ENCODE results near the gene TDO2.
"Not testable (repeated sequence)": the region's sequence is repeated elsewhere in the genome, so short reads cannot be mapped to it uniquely, and the experiment has no call there.

Gene TDO2

DNA sequence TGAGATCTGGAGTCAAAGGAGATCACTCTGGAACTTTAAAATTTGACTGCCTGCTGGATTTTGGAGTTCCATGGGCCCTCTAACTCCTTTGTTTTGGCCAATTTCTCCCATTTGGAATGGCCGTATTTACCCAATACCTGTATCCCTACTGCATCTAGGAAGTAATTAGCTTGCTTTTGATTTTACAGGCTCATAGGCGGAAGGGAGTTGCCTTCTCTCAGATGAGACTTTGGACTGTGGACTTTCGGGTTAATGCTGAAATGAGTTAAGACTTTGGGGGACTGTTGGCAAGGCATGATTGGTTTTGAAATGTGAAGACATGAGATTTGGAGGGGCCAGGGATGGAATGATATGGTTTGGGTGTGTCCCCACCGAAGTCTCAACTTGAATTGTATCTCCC, 31.1 kb downstream of the TDO2 start:
- H3K9me3 Mint-ChIP-seq, H3K4me3 Mint-ChIP-seq, H3K4me1 Mint-ChIP-seq, H3K27me3 Mint-ChIP-seq, H3K27ac Mint-ChIP-seq: not testable (repeated sequence)
- H3K36me3 Mint-ChIP-seq: peaks cover 38% of the 10 kb centered on the region

DNA sequence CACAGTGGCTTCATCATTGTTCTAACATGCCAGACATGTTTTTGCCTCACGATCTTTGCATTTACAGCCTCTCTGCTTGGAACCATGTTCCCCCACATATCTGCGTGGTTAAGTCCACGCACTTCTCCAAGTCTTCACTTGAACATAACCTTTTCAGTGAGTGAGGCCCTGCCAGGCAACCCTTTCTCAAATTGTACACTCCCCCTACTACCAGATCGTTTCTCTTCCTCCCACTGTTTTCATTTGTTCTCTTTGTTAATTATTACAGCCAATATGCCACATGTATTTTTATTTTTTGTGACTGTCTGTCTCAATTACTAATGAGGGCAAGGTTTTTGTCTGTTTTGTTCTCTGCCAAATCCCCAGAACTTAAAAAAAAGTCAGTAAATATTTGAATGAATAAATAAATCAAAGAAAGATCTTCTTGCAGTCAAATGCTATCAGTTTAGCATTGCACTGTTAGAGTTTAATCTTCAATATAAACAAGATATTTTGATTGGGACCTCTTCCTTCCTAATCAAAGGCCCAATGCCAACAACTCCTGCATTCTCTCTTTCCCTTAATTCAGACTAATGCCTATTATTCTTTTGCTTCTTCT, 32.0 kb downstream of the TDO2 start:
- no peaks in the 10 kb centered on the region for H3K4me1 Mint-ChIP-seq
- H3K9me3 Mint-ChIP-seq: no peaks in the 10 kb centered on the region
- no peaks in the 10 kb centered on the region for H3K27me3 Mint-ChIP-seq
- H3K4me3 Mint-ChIP-seq: no peak overlapping the region
- no peak overlapping the region for H3K27ac Mint-ChIP-seq
- peaks cover 32% of the 10 kb centered on the region for H3K36me3 Mint-ChIP-seq

DNA sequence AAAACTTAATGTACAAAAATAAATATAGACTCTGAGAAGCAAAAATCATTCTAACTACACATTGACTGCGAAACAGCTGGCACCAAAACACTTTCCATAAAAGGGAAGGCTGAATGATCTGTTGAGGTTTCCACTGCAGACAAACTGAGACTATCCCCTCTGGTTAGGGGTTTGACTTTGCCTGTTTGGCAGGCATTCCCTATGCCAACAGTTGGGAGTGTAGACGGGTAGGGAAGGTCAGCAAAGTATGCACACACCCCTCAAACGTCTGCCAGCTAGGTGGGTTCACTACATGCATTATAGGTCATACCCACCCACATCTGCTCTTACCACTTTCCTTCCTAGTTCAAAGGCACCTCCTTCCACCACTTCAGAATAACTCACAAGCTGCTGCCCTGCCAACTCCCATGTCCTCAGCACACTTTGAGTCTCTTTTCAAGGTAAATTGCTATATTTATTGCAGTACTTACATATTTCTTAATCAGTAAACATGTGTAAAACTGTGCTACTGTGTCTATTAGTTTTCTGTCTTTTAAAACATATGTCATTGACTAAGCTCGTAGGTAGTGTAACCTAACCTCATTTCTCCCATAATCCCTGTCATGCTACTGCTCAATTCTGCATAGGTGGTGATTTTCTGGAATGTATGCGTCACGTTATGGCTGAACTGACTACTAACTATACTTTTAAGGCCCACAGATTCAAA, 37.7 kb downstream of the TDO2 start:
- Mint-ChIP-seq H3K9me3 (no peaks in the 10 kb centered on the region), H3K4me1 (no peaks in the 10 kb centered on the region), H3K4me3 (no peak overlapping the region), H3K27ac (no peak overlapping the region), H3K27me3 (no peaks in the 10 kb centered on the region), H3K36me3 (peaks cover 13% of the 10 kb centered on the region)

DNA sequence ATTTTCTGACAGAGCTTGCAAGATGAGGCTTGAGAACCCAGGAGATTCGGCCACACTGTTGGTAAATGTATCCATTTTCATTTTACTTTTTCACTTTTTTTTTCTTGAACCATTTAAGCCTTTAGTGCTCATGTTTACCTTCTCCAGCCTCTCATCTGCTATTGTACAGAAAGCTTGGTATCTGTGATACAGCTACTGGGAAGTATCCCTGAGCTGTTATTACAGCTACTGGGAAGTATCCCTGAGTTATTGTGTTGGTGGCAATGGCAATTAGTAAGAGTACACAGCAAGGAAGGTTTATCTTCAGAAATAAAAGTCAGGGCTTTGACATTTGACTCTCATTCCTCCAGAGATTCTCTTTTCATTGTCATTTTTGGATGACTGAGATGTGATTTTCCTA, 38.3 kb downstream of the TDO2 start:
- Mint-ChIP-seq H3K27ac (no peak overlapping the region), H3K36me3 (peaks cover 9% of the 10 kb centered on the region), H3K4me1 (no peaks in the 10 kb centered on the region), H3K4me3 (no peak overlapping the region), H3K9me3 (no peaks in the 10 kb centered on the region), H3K27me3 (no peaks in the 10 kb centered on the region)

DNA sequence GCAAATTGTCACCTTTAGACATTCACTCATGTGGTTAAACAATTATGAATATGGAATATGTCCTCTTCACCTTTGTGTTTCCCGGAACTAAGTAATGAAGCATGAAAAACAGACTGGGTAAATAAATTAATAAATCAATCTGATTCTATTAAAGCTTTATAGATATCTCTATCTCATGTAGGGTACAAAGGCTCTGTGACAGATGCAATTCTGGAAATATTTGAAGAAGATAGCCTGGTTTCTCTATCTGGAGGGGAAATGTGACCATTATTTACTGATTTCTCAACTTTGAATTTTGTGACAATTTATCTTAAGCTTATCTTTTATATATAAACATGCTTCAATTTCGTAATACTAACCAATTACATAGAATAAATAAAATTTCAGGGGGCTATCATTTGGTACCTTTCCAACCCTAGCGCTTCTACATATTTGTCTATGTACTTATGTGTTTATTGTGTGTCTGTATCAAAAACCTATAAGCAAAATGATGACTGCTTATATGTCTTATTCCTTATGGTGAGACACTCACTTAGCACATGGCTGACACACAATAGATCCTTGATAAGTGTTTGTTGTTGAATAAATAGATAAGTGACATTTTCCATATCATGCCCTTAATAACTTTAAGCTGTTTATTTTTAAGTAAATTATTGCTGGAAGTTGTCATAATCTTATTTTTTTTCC, 40.3 kb downstream of the TDO2 start:
- peaks cover 5% of the 10 kb centered on the region for H3K4me1 Mint-ChIP-seq
- no peak overlapping the region for H3K27ac Mint-ChIP-seq
- peaks cover 6% of the 10 kb centered on the region for H3K36me3 Mint-ChIP-seq
- no peaks in the 10 kb centered on the region for H3K9me3 Mint-ChIP-seq
- H3K27me3 Mint-ChIP-seq: no peaks in the 10 kb centered on the region
- H3K4me3 Mint-ChIP-seq: no peak overlapping the region

DNA sequence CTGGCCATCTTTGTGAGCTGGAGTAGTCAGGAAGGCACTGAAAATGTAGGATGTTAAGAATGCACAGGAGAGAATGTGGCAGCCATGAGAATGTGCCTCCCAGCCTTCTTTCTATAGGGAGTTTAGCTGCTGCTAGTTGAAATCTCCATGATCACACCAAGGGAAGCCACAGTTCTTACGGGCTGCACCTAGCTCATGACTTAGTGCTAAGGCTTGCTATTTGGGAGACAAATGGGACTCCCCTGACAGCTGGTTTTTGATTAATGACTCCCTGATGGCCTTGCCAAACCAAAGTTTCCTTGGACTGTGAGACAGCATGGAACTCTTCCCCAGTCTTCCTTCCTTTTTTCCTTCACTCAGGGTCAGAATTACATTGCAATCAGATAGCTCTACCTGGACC, 41.0 kb downstream of the TDO2 start:
- no peaks in the 10 kb centered on the region for H3K27me3 Mint-ChIP-seq
- no peak overlapping the region for H3K27ac Mint-ChIP-seq
- peaks cover 6% of the 10 kb centered on the region for H3K36me3 Mint-ChIP-seq
- H3K9me3 Mint-ChIP-seq: no peaks in the 10 kb centered on the region
- no peak overlapping the region for H3K4me3 Mint-ChIP-seq
- peaks cover 8% of the 10 kb centered on the region for H3K4me1 Mint-ChIP-seq

DNA sequence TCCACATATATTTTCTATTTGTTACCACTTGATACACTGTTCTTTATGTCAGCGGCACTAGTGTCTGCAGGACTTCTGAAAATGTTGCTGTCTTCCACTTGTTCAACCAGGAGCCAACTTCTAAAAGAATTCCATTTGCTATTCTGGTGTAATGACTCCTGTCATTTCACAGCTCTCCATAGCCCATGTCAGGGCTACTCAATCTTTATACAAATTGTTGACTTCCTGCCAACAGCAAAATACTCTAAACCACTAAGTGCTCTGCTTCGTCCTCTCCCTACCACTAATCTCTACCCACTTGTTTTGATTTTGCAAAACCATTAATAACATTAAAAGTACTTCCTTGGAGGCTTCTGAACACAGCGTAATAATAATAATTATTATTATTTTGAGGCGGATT, 43.0 kb downstream of the TDO2 start:
- Mint-ChIP-seq H3K27me3 (no peaks in the 10 kb centered on the region), H3K4me3 (no peak overlapping the region), H3K27ac (no peak overlapping the region), H3K4me1 (peaks cover 8% of the 10 kb centered on the region), H3K36me3 (peaks cover 2% of the 10 kb centered on the region), H3K9me3 (no peaks in the 10 kb centered on the region)

DNA sequence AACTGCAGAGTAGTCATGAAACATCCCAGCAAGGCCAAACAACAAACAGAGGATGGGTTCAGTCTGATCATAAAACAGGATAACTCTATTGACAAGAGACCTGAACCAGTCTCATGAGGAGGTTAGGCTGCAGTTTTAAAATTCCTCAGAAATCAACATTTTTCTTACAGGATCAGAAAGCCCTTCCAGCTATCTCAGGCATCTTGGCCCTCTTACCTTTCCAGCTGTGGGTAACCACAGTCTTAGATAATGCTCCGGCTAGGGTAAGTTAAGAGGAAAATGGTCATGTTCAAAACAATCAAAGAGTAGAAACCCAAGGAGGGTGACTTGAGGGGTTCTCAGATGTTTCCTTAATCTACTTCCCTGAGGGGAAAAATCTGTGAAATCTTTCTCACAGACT, 45.0 kb downstream of the TDO2 start:
- Mint-ChIP-seq H3K9me3 (no peaks in the 10 kb centered on the region), H3K27me3 (no peaks in the 10 kb centered on the region), H3K4me3 (no peak overlapping the region), H3K36me3 (no peaks in the 10 kb centered on the region), H3K4me1 (peaks cover 27% of the 10 kb centered on the region), H3K27ac (no peak overlapping the region)

DNA sequence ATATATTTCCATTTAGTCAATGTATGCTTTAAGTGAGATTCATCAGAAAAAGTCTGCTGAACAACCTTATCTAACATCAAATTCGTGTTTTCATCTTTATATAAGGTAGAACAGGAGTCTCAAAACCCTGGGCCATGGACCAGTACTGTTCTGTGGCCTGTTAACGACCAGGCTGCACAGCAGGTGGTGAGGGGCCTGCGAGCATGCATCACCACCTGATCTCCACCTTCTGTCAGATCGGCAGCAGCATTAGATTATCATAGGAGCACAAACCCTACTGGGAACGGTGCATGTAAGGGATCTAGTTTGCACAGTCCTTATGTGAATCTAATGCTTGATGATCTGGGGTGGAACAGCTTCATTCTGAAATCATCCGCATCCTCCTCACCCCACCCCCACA, 47.0 kb downstream of the TDO2 start:
- H3K4me3 Mint-ChIP-seq: no peak overlapping the region
- H3K9me3 Mint-ChIP-seq: no peaks in the 10 kb centered on the region
- H3K27me3 Mint-ChIP-seq: no peaks in the 10 kb centered on the region
- peaks cover 42% of the 10 kb centered on the region for H3K4me1 Mint-ChIP-seq
- H3K27ac Mint-ChIP-seq: no peak overlapping the region
- no peaks in the 10 kb centered on the region for H3K36me3 Mint-ChIP-seq

DNA sequence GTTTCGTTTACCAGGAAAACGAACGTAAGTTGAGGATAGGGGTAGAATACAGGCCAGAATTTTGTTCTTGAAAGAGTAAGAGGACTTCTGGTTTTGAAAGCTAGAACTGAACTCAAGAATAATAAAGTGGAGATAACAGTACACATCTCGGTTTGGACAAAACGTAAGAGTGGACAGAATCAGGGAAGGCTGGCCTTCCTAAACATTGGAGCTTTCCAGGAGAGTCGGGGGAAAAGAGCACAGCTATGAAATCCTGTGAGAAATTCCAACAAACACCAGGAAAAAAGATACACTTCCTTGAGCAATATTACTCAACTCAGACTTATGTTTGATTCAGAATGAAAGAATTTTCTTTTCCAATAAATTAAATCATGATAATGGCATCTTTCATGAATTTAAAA, 49.0 kb downstream of the TDO2 start:
- Mint-ChIP-seq H3K27me3 (no peaks in the 10 kb centered on the region), H3K9me3 (no peaks in the 10 kb centered on the region), H3K27ac (no peak overlapping the region), H3K4me3 (peak overlapping the region; percentile 47), H3K4me1 (peaks cover 42% of the 10 kb centered on the region), H3K36me3 (no peaks in the 10 kb centered on the region)

DNA sequence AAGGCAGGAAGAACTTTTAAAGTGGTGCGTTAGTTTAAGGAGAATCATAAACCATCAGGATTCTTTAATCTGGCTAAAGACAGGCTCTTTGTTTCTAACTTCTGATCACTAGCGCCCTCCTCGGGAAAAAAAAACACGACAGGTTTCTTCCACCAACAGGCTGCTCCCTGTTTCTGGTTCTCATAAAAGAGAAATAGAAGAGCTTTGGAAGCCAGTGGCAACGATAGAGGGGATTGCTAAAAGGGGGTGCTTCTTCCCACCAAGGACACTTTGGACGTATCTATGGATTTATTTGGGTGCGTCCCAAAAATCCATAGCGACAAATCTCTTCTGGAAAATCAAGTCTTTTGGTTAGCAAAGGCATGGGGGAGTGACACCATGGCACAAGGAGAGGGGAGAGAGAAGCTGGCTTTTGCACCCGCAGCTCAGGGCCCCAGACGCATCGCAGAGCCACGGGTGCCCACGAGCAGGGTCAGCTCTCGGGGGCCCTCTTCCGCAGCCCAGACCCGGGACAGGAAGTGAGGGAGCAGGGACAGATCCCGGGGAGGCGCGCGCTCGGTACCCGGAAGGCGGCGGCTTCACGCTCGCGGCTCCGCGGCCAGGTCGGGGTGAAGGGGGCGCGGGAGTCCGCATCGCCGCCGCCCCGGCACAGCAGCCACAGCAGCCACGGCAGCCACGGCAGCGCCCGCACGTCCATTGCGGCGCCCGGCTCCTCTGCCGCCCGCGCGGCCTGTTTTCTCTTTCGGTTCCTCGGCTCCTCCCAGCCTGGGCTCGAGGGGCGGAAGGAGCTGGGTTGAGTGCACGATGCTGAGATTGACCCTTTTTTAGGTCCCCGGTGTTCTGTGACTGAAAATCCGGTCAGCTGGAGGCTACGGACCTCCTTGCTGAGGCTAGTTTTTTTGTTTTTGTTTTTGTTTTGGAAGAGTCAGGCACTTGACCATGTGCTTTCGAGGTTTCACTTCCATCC, 49.9 kb downstream of the TDO2 start, which contains the start of gene CTSO:
TSS of gene CTSO (minus strand) at position 716 of the 967 bp plus-strand sequence. CDS start at position 697, 19 bp downstream.
- Mint-ChIP-seq H3K4me3 (peak within 1 kb of the TSS; percentile 97), H3K9me3 (no peaks in the 10 kb centered on the region), H3K36me3 (no peaks in the 10 kb centered on the region), H3K27ac (peak within 1 kb of the TSS; percentile 100), H3K4me1 (peaks cover 41% of the 10 kb centered on the region), H3K27me3 (peaks cover 4% of the 10 kb centered on the region)

DNA sequence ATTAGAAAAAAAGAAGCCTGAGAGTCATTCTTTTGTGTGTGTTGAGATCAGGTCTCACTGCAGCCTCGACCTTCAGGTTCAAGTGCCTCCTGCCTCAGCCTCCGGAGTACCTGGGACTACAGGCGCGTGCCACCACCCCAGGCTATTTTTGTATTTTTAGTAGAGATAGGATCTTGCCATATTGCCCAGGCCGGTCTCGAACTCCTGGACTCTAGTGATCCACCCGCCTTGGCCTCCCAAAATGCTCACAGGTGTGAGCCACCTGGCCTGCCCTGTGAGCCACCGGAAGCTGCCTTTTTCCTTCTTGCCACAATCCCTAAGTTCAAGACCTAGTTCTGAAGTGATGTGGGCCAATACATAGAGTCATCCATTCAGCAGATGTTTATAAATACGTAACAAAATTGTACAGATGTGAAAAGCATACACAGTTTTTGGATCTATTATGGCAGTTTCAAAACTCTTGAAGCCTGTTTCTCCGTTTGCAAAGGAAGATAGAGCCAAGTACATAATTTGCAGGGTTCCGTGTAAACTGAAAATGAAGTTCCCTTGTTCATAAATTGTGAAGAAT, 50.7 kb downstream of the TDO2 start:
- H3K27ac Mint-ChIP-seq: peak overlapping the region; percentile 94
- peaks cover 35% of the 10 kb centered on the region for H3K4me1 Mint-ChIP-seq
- H3K27me3 Mint-ChIP-seq: peaks cover 6% of the 10 kb centered on the region
- H3K36me3 Mint-ChIP-seq: no peaks in the 10 kb centered on the region
- no peaks in the 10 kb centered on the region for H3K9me3 Mint-ChIP-seq
- H3K4me3 Mint-ChIP-seq: peak overlapping the region; percentile 97

DNA sequence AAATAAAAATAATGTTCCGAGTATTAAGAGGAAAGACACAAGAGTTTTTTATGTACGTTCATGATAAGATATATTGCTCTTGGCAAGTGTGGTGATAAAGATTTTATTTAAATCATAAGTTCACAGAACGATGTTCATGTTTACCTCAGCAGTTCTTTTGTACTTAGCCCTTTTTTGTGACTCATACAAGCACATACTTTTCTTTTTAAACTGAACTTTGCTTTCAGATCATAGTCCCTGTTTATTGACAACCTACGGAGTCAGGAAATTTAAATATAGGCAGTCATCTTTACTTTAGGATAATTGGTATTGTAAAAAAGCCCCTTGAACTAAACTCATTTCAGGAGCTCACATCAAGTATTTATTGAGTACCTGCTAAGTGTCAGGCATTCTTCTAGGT, 51.4 kb downstream of the TDO2 start:
- H3K27ac Mint-ChIP-seq: peak overlapping the region; percentile 15
- peaks cover 35% of the 10 kb centered on the region for H3K4me1 Mint-ChIP-seq
- H3K27me3 Mint-ChIP-seq: peaks cover 6% of the 10 kb centered on the region
- no peaks in the 10 kb centered on the region for H3K9me3 Mint-ChIP-seq
- no peak overlapping the region for H3K4me3 Mint-ChIP-seq
- no peaks in the 10 kb centered on the region for H3K36me3 Mint-ChIP-seq

DNA sequence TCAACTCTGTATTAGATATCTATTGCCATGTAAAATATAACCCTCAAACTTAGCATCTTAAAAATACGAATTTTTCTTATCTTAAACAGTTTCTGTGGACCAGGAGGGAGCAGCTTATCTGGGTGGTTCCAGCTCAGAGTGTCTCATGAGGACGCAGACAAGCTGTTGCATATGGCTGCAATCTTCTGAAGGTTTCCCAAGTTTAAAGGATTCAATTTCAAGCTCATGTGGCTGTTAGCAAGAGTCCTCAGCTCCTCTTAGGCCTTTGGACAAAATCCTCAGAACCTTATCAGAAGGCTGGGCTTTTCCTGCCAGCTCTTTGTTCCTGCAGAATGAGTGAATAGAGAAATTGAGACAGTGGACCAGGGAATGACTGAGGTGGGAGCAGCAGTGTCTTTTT, 53.0 kb downstream of the TDO2 start:
- H3K27me3 Mint-ChIP-seq: peaks cover 6% of the 10 kb centered on the region
- H3K36me3 Mint-ChIP-seq: no peaks in the 10 kb centered on the region
- H3K4me1 Mint-ChIP-seq: peaks cover 34% of the 10 kb centered on the region
- no peak overlapping the region for H3K4me3 Mint-ChIP-seq
- no peak overlapping the region for H3K27ac Mint-ChIP-seq
- H3K9me3 Mint-ChIP-seq: no peaks in the 10 kb centered on the region

DNA sequence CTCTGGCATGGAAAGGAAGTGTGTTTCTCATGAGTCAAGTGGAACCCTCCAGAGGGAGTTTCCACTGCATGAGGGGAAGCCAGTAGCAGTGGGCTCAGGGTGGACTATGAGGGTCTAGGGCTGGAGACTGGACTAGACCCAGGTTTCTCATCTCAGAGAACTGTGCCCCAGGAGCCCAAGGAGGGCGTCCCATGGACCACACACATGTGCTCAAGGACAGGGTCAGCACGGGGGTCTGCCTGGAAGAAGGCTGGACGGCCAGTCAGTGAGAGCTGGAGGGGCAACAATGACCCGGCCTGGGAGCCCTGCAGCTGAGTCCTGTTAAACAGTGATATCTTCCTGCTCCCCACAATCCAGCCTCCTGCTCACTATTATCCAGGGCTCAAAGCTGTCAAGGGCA, 55.9 kb downstream of the TDO2 start:
- Mint-ChIP-seq H3K27ac (no peak overlapping the region), H3K36me3 (no peaks in the 10 kb centered on the region), H3K27me3 (peaks cover 6% of the 10 kb centered on the region), H3K4me1 (peaks cover 14% of the 10 kb centered on the region), H3K9me3 (no peaks in the 10 kb centered on the region), H3K4me3 (no peak overlapping the region)

Data from activated naive CD4-positive, alpha-beta T cell treated with anti-CD3 and anti-CD28 coated beads, Interleukin-2, amount 50 U/mL, for 24 hours (primary cell).